ENCODE results near the gene CXorf58. TPM values are rescaled to one million over a fixed set of nuclear protein-coding genes. Genes with fewer than 3 reads are reported as not detected.

CXorf58 gene
- total RNA-seq, 1 experiment from 2014 or later = not detected

DNA sequence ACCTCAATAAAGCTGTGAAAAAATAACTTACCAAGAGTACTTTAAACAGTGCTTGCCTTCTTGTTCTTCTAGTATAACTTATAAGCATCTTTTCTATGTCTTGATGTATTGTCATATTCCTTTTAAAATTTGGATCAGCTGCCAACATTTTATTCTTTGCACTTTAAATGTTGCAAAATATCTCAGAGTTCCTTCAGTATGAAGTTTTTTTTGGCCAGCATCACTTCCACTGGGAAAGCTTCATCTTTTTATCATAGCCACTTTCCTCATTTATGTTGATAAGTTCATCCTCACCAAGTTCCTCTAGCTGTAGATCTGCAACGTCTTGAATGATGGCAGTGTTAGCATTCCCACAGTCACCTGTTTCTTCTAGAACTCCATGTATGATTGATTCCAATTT, 24.2 kb downstream of the CXorf58 start:
- Histone ChIP-seq H2AFZ (ENCODE audit: low read depth, low read length, poor library complexity, severe bottlenecking) (no peak overlapping the region), H3K4me3 (replicated peaks in 1 of 2; ENCODE audit: low read depth in 1 of 2, low read length in 2 of 2) (no peak overlapping the region), H3K9me2 (ENCODE audit: insufficient read depth) (no peaks in the 10 kb centered on the region), H3K27ac (ENCODE audit: low read depth, low read length) (no peak overlapping the region), H3K9ac (ENCODE audit: low read length) (no peak overlapping the region), H3K9me3 (ENCODE audit: control insufficient read depth in 1 of 2, insufficient read depth in 1 of 2, low read depth in 1 of 2, low read length in 2 of 2) (no peaks in the 10 kb centered on the region), H3K36me3 (ENCODE audit: control insufficient read depth in 1 of 2, insufficient read depth in 2 of 2, low read length in 2 of 2) (no peaks in the 10 kb centered on the region), H3K79me2 (ENCODE audit: insufficient read depth, low read length) (no peaks in the 10 kb centered on the region), H3K27me3 (ENCODE audit: insufficient read depth, low read length) (no peaks in the 10 kb centered on the region), H3K4me2 (ENCODE audit: low read length) (no peak overlapping the region), H3K4me1 (ENCODE audit: control insufficient read depth in 1 of 2, insufficient read depth in 2 of 2, low read length in 2 of 2) (no peaks in the 10 kb centered on the region), H4K20me1 (ENCODE audit: insufficient read depth) (no peaks in the 10 kb centered on the region)
- POLR2A ChIA-PET = no interaction called here
- TF ChIP-seq, protein P1, sequence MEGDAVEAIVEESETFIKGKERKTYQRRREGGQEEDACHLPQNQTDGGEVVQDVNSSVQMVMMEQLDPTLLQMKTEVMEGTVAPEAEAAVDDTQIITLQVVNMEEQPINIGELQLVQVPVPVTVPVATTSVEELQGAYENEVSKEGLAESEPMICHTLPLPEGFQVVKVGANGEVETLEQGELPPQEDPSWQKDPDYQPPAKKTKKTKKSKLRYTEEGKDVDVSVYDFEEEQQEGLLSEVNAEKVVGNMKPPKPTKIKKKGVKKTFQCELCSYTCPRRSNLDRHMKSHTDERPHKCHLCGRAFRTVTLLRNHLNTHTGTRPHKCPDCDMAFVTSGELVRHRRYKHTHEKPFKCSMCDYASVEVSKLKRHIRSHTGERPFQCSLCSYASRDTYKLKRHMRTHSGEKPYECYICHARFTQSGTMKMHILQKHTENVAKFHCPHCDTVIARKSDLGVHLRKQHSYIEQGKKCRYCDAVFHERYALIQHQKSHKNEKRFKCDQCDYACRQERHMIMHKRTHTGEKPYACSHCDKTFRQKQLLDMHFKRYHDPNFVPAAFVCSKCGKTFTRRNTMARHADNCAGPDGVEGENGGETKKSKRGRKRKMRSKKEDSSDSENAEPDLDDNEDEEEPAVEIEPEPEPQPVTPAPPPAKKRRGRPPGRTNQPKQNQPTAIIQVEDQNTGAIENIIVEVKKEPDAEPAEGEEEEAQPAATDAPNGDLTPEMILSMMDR (IDR thresholded peaks at IDR 0.05 in 2 of 3, conservative IDR thresholded peaks at IDR 0.05 in 1 of 3; ENCODE audit: borderline replicate concordance in 1 of 3, insufficient read depth in 1 of 3, low read depth in 2 of 3, low read length in 2 of 3) = no peak
- TF ChIP-seq SIN3A (IDR thresholded peaks at IDR 0.05; ENCODE audit: low read depth) (no peak), ZFX (IDR thresholded peaks at IDR 0.05) (no peak), SP1 (IDR thresholded peaks at IDR 0.05; ENCODE audit: low read depth) (no peak), POLR2A (IDR thresholded peaks at IDR 0.05; ENCODE audit: borderline replicate concordance, extremely low read depth, insufficient read depth, insufficient read length) (no peak), EZH2phosphoT487 (IDR thresholded peaks at IDR 0.05; ENCODE audit: borderline replicate concordance) (no peak), TCF7L2 (IDR thresholded peaks at IDR 0.05; ENCODE audit: borderline replicate concordance, extremely low read depth, insufficient read depth, insufficient read length) (no peak)
- intact Hi-C loops (cut with micrococcal nuclease) = no loop called here
- ATAC-seq = no peak
- RAD21 ChIA-PET (ENCODE audit: low non-redundant PET in 1 of 2, low total read pairs in 2 of 2, uncharacterized antibody in 2 of 2, unreplicated experiment in 2 of 2) = no interaction called here
- CTCF ChIA-PET = no interaction called here
- BruUV-seq (replicated peaks) = no TSS peak
- DNase-seq (ENCODE audit: low read depth, low spot score) = no peak

DNA sequence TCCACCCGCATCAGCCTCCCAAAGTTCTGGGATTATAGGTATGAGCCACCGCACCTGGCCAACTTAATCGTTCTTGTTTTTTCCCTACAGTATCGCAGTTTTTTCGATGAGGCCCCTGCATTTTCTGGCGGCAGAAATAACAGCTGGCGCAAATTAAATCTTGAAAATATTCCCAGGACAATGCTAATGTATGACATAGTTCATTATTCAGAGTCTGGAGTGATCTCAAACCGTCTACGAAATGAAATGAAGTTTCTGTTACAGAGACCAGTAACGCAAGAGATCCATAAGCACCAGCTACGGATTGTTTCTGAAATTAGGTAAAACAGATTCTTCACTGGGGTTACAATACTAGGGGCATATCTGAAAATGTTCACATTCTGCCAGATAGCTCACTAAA, 27.3 kb downstream of the CXorf58 start:
- Histone ChIP-seq H3K27ac (ENCODE audit: low read depth, low read length) (no peak overlapping the region), H3K4me2 (ENCODE audit: low read length) (no peak overlapping the region), H3K9ac (ENCODE audit: low read length) (no peak overlapping the region), H4K20me1 (ENCODE audit: insufficient read depth) (no peaks in the 10 kb centered on the region), H3K9me3 (ENCODE audit: control insufficient read depth in 1 of 2, insufficient read depth in 1 of 2, low read depth in 1 of 2, low read length in 2 of 2) (no peaks in the 10 kb centered on the region), H3K36me3 (ENCODE audit: control insufficient read depth in 1 of 2, insufficient read depth in 2 of 2, low read length in 2 of 2) (no peaks in the 10 kb centered on the region), H2AFZ (ENCODE audit: low read depth, low read length, poor library complexity, severe bottlenecking) (no peak overlapping the region), H3K27me3 (ENCODE audit: insufficient read depth, low read length) (no peaks in the 10 kb centered on the region), H3K4me3 (replicated peaks in 1 of 2; ENCODE audit: low read depth in 1 of 2, low read length in 2 of 2) (no peak overlapping the region), H3K9me2 (ENCODE audit: insufficient read depth) (no peaks in the 10 kb centered on the region), H3K4me1 (ENCODE audit: control insufficient read depth in 1 of 2, insufficient read depth in 2 of 2, low read length in 2 of 2) (no peaks in the 10 kb centered on the region), H3K79me2 (ENCODE audit: insufficient read depth, low read length) (no peaks in the 10 kb centered on the region)
- ChIA-PET POLR2A (no interaction called here), RAD21 (ENCODE audit: low non-redundant PET in 1 of 2, low total read pairs in 2 of 2, uncharacterized antibody in 2 of 2, unreplicated experiment in 2 of 2) (no interaction called here), CTCF (no interaction called here)
- BruUV-seq (replicated peaks) = no TSS peak
- DNase-seq (ENCODE audit: low read depth, low spot score) (no peak), ATAC-seq (no peak)
- intact Hi-C loops (cut with micrococcal nuclease) = no loop called here
- TF ChIP-seq POLR2A (IDR thresholded peaks at IDR 0.05; ENCODE audit: borderline replicate concordance, extremely low read depth, insufficient read depth, insufficient read length) = no peak
- TF ChIP-seq SIN3A (IDR thresholded peaks at IDR 0.05; ENCODE audit: low read depth) = no peak
- no peak for TF ChIP-seq YY1 (IDR thresholded peaks at IDR 0.05; ENCODE audit: extremely low read depth, insufficient replicate concordance, low read depth, low read length)
- no peak for TF ChIP-seq TCF7L2 (IDR thresholded peaks at IDR 0.05; ENCODE audit: borderline replicate concordance, extremely low read depth, insufficient read depth, insufficient read length)
- TF ChIP-seq ZFX (IDR thresholded peaks at IDR 0.05) = no peak
- no peak for TF ChIP-seq POLR2AphosphoS5 (IDR thresholded peaks at IDR 0.05; ENCODE audit: low read depth, low read length)
- TF ChIP-seq, protein P2, sequence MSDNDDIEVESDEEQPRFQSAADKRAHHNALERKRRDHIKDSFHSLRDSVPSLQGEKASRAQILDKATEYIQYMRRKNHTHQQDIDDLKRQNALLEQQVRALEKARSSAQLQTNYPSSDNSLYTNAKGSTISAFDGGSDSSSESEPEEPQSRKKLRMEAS (IDR thresholded peaks at IDR 0.05) = no peak
- TF ChIP-seq, protein P3, sequence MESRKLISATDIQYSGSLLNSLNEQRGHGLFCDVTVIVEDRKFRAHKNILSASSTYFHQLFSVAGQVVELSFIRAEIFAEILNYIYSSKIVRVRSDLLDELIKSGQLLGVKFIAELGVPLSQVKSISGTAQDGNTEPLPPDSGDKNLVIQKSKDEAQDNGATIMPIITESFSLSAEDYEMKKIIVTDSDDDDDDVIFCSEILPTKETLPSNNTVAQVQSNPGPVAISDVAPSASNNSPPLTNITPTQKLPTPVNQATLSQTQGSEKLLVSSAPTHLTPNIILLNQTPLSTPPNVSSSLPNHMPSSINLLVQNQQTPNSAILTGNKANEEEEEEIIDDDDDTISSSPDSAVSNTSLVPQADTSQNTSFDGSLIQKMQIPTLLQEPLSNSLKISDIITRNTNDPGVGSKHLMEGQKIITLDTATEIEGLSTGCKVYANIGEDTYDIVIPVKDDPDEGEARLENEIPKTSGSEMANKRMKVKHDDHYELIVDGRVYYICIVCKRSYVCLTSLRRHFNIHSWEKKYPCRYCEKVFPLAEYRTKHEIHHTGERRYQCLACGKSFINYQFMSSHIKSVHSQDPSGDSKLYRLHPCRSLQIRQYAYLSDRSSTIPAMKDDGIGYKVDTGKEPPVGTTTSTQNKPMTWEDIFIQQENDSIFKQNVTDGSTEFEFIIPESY (IDR thresholded peaks at IDR 0.05; ENCODE audit: extremely low read depth, insufficient replicate concordance, low read length) = no peak
- no peak for TF ChIP-seq ZNF274 (IDR thresholded peaks at IDR 0.05; ENCODE audit: low read depth, low read length)

Measured in HCT116 (cell line).